GM12892 (cell line): Measurements from ENCODE around the gene COQ2.

Experiments
- DNase-seq: peaks from one replicate; pipeline ENCODE4 v3.0.0; 2011; ENCODE audit not compliant: insufficient read length
- FAIRE-seq: peaks from 2 replicates; lab custom pipeline; 2011; peaks lifted over from hg19 to GRCh38; lab: Jason Lieb, UNC
- POLR2A ChIP-seq: IDR thresholded peaks from 2 replicates; pipeline ENCODE4 v1.6.1; 2011; ENCODE audit warnings: low read depth, low read length, control low read depth
- POLR2AphosphoS5 ChIP-seq: IDR thresholded peaks from 2 replicates; pipeline ENCODE4 v1.6.1; 2011; ENCODE audit warnings: low read depth, low read length, control low read depth
- TAF1 ChIP-seq: IDR thresholded peaks from 2 replicates; pipeline ENCODE4 v1.6.1; 2011; ENCODE audit warnings: low read depth, mild to moderate bottlenecking, control low read depth, low read length, borderline replicate concordance

COQ2 gene

GRCh38 chr4:83219344-83220331, 65.0 kb downstream of the COQ2 start:
- DNase-seq (no peak), FAIRE-seq (peak; percentile 76)
- TF ChIP-seq POLR2A (no peak), TAF1 (no peak), POLR2AphosphoS5 (no peak)

- DNase-seq (peak; percentile 54), FAIRE-seq (peak; percentile 92)
- no peak for TF ChIP-seq TAF1
- peak; percentile 53; the same call in 1 of the 2 replicates for TF ChIP-seq POLR2AphosphoS5
Measured at GRCh38 chr4:83217721-83218522, 66.7 kb downstream of the COQ2 start.

- FAIRE-seq (no peak), DNase-seq (no peak)
- TF ChIP-seq POLR2A, result no peak
Measured at GRCh38 chr4:83216959-83217683, 67.5 kb downstream of the COQ2 start.

GRCh38 chr4:83214079-83214478, 70.5 kb downstream of the COQ2 start:
- DNase-seq (no peak), FAIRE-seq (no peak)
- TF ChIP-seq POLR2A, result no peak
- no peak for TF ChIP-seq POLR2AphosphoS5
- TF ChIP-seq TAF1, result no peak
